A549 (cell line): Measurements from ENCODE around the gene FAS. TPM values are rescaled to one million over a fixed set of nuclear protein-coding genes. Genes with fewer than 3 reads are reported as not detected.

Experiments used
- ATAC-seq, 2 experiments: fragments of 200-7000 bp in 1 of 2; fragments of >200 bp in 1 of 2; cut with Nextera tagmentation in 1 of 2; cut with Tn5 transposase in 1 of 2; 3 replicates each; pipeline versions ENCODE4 v1.8.0 to v1.9.1; 2018 to 2020; ENCODE audit warnings: mild to moderate bottlenecking in 1 of 2, moderate library complexity in 1 of 2
- CTCF ChIA-PET: fragments of 300-600 bp; sonication (Branson Sonifier 250); formaldehyde crosslinking; extraction: SDS; loops from one replicate; lab custom pipeline; 2021; ENCODE audit warnings: antibody characterized with exemption, inconsistent platforms; lab: Yijun Ruan, JAX
- POLR2A ChIA-PET: fragments of 350-600 bp; formaldehyde crosslinking; extraction: SDS; loops from one replicate; lab custom pipeline; 2021; ENCODE audit warnings: antibody characterized with exemption, inconsistent platforms; lab: Yijun Ruan, JAX
- DNase-seq, 2 experiments: peaks; one replicate each; pipeline versions ENCODE4 v3.0.0 to v3.0.0-alpha.2; 2011 to 2016; ENCODE audit warnings: low read depth in 1 of 2, low spot score in 1 of 2
- FAIRE-seq: peaks from 2 replicates; lab custom pipeline; 2011; peaks lifted over from hg19 to GRCh38; lab: Jason Lieb, UNC
- H3K27ac ChIP-seq, 2 experiments: fragments of >200 bp; sonication (Bioruptor Twin); formaldehyde crosslinking; 3 replicates each; pipeline ENCODE4 v1.5.1; 2016 to 2017
- H3K4me1 ChIP-seq: fragments of >200 bp; sonication (Bioruptor Twin); formaldehyde crosslinking; 3 replicates; pipeline ENCODE4 v1.6.1; 2016
- H3K4me2 ChIP-seq: fragments of >200 bp; sonication (Bioruptor Twin); formaldehyde crosslinking; 3 replicates; pipeline ENCODE4 v1.6.1; 2016
- H3K4me3 ChIP-seq: fragments of >200 bp; sonication (Bioruptor Twin); formaldehyde crosslinking; 3 replicates; pipeline ENCODE4 v1.5.1; 2016
- H3K9me3 ChIP-seq: fragments of >200 bp; sonication (Bioruptor Twin); formaldehyde crosslinking; 3 replicates; pipeline ENCODE4 v1.6.1; 2016
- CEBPB ChIP-seq, 2 experiments: fragments of >200 bp in 1 of 2; sonication (Bioruptor Twin) in 1 of 2; formaldehyde crosslinking in 1 of 2; IDR thresholded peaks; 2 replicates each; pipeline ENCODE4 v1.6.1; 2012 to 2016
- CHD4 ChIP-seq: fragments of 200-600 bp; sonication (generic); IDR thresholded peaks from 2 replicates; pipeline ENCODE4 v1.6.1; 2016; ENCODE audit warnings: antibody characterized with exemption, mild to moderate bottlenecking, borderline replicate concordance
- E2F6 ChIP-seq: IDR thresholded peaks from 2 replicates; pipeline ENCODE4 v1.6.1; 2012; ENCODE audit warnings: low read depth, borderline replicate concordance
- EHF ChIP-seq: fragments of 250-450 bp; sonication (Bioruptor Pico); IDR thresholded peaks from 2 replicates; pipeline ENCODE4 v1.5.0; 2020; ENCODE audit warnings: mild to moderate bottlenecking
- EP300 ChIP-seq, 2 experiments: fragments of >200 bp; sonication (Bioruptor Twin); formaldehyde crosslinking; IDR thresholded peaks; 2 replicates in 1 of 2; 3 replicates in 1 of 2; pipeline ENCODE4 v1.6.1; 2016 to 2017
- ESRRA ChIP-seq: fragments of 150-350 bp; IDR thresholded peaks from 2 replicates; pipeline ENCODE4 v1.6.1; 2014; ENCODE audit warnings: mild to moderate bottlenecking, low read length, borderline replicate concordance
- FOSB ChIP-seq: fragments of 250-450 bp; sonication (Bioruptor Pico); IDR thresholded peaks from 2 replicates; pipeline ENCODE4 v1.5.0; 2020; ENCODE audit warnings: mild to moderate bottlenecking, moderate library complexity
- FOSL2 ChIP-seq, 2 experiments: fragments of 450-650 bp in 1 of 2; fragments of >200 bp in 1 of 2; sonication (Bioruptor Twin) in 1 of 2; formaldehyde crosslinking; IDR thresholded peaks; 2 replicates each; pipeline versions ENCODE4 v1.5.0 to v1.6.1; 2016 to 2020; ENCODE audit warnings: mild to moderate bottlenecking in 1 of 2, moderate library complexity in 1 of 2
- HOXB13 ChIP-seq: fragments of 250-450 bp; sonication (Bioruptor Pico); IDR thresholded peaks from 2 replicates; pipeline ENCODE4 v1.5.0; 2020; ENCODE audit warnings: low read depth, mild to moderate bottlenecking, moderate library complexity
- KDM1A ChIP-seq: fragments of 200-600 bp; sonication (generic); IDR thresholded peaks from 2 replicates; pipeline ENCODE4 v1.6.1; 2016; ENCODE audit warnings: low read depth, mild to moderate bottlenecking
- KDM5A ChIP-seq: fragments of 200-600 bp; sonication (generic); IDR thresholded peaks from 2 replicates; pipeline ENCODE4 v1.6.1; 2016; ENCODE audit warnings: antibody characterized with exemption, mild to moderate bottlenecking
- MAX ChIP-seq: IDR thresholded peaks from 2 replicates; pipeline ENCODE4 v1.6.1; 2012
- MAZ ChIP-seq: fragments of 150-350 bp; IDR thresholded peaks from 2 replicates; pipeline ENCODE4 v1.6.1; 2014; ENCODE audit warnings: antibody characterized with exemption, low read depth, low read length, borderline replicate concordance
- NR3C1 ChIP-seq: fragments of >200 bp; sonication (Bioruptor Twin); formaldehyde crosslinking; IDR thresholded peaks from 3 replicates; pipeline ENCODE4 v1.6.1; 2017
- PBX3 ChIP-seq: IDR thresholded peaks from 2 replicates; pipeline ENCODE4 v1.6.1; 2012
- POLR2A ChIP-seq: IDR thresholded peaks from 2 replicates; pipeline ENCODE4 v1.6.1; 2012; ENCODE audit warnings: mild to moderate bottlenecking, low read length
- RARB ChIP-seq: fragments of 250-450 bp; sonication (Bioruptor Pico); IDR thresholded peaks from 2 replicates; pipeline ENCODE4 v1.8.0; 2021; ENCODE audit warnings: mild to moderate bottlenecking, moderate library complexity
- RFX5 ChIP-seq: fragments of 450-650 bp; IDR thresholded peaks from 2 replicates; pipeline ENCODE4 v1.7.1; 2014; ENCODE audit warnings: antibody characterized with exemption, mild to moderate bottlenecking, moderate library complexity
- SMC3 ChIP-seq: fragments of >200 bp; sonication (Bioruptor Twin); formaldehyde crosslinking; IDR thresholded peaks from 3 replicates; pipeline ENCODE4 v1.6.1; 2018; ENCODE audit warnings: inconsistent platforms
- TFCP2L1 ChIP-seq: fragments of 250-450 bp; sonication (Bioruptor Pico); IDR thresholded peaks from 2 replicates; pipeline ENCODE4 v1.5.0; 2021; ENCODE audit warnings: mild to moderate bottlenecking
- ZC3H11A ChIP-seq: fragments of 450-650 bp; IDR thresholded peaks from 2 replicates; pipeline ENCODE4 v1.6.1; 2014; ENCODE audit warnings: antibody characterized with exemption, mild to moderate bottlenecking
- ZFP36 ChIP-seq: fragments of 450-650 bp; IDR thresholded peaks from 2 replicates; pipeline ENCODE4 v1.6.1; 2014; ENCODE audit warnings: borderline replicate concordance; ENCODE audit not compliant: partially characterized antibody
- ZNF302 ChIP-seq: fragments of 250-450 bp; sonication (Bioruptor Pico); IDR thresholded peaks from 2 replicates; pipeline ENCODE4 v1.9.0; 2021; ENCODE audit warnings: inconsistent platforms, mild to moderate bottlenecking, moderate library complexity
- WGBS: methylation state at CpG from one replicate; pipeline ENCODE4 v1.1.6; 2017; ENCODE audit errors: missing lambda C conversion rate; 5-methylcytosine and 5-hydroxymethylcytosine counted together
- polyA plus RNA-seq, 4 experiments: library from polyadenylated mRNA; depleted of rRNA in 3 of 4; stranded (reverse); fragments of >200 nt; fragmentation: RNase III in 1 of 4; extraction: RNeasy Plus Mini Kit Qiagen cat#74134 plus additional on column Dnase treatment in 1 of 4; gene quantifications; 2 replicates in 3 of 4; 3 replicates in 1 of 4; pipeline ENCODE4 v1.2.3, GENCODE V29; 2011 to 2017
- TF ChIP-seq, protein P1 (sequence below): fragments of 150-350 bp; IDR thresholded peaks from 2 replicates; pipeline ENCODE4 v1.6.1; 2014; ENCODE audit warnings: low read depth, mild to moderate bottlenecking, low read length
- TF ChIP-seq, protein P2 (sequence below): fragments of 250-450 bp; sonication (Bioruptor Pico); IDR thresholded peaks from 2 replicates; pipeline ENCODE4 v1.5.0; 2020; ENCODE audit warnings: low read depth, mild to moderate bottlenecking, moderate library complexity

The FAS gene
- polyA plus RNA-seq, 2 of the 4 experiments (the other 2 are of a cell fraction) = 21.0 to 29.5 TPM

DNA sequence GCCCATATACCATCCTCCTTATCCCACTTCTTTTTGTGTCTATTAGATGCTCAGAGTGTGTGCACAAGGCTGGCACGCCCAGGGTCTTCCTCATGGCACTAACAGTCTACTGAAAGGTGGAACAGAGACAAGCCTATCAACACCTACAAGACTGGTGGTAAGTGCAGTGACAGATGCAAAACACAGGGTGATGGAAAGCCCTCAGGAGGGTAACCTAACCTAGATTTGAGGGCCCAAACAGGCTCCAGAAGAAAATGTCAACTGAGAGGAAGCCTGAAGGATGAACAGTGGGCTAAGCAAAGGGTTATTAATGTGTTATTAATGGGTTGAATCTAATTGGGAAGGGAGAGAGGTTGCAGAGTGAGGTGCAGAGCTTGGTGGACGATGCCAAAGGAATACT is 1.2 kb upstream of the FAS start:
- TF ChIP-seq ZC3H11A = no peak
- no peak for TF ChIP-seq CEBPB (IDR thresholded peaks at IDR 0.05)
- TF ChIP-seq TFCP2L1 (CRISPR knock-in tag) = no peak
- TF ChIP-seq FOSL2 (IDR thresholded peaks at IDR 0.05) = no peak
- no peak for TF ChIP-seq FOSL2 (CRISPR knock-in tag; IDR thresholded peaks at IDR 0.05)
- no peak for TF ChIP-seq MAZ
- TF ChIP-seq ESRRA = no peak
- no peak for TF ChIP-seq RARB (CRISPR knock-in tag)
- TF ChIP-seq CHD4 = no peak
- TF ChIP-seq, protein P1, sequence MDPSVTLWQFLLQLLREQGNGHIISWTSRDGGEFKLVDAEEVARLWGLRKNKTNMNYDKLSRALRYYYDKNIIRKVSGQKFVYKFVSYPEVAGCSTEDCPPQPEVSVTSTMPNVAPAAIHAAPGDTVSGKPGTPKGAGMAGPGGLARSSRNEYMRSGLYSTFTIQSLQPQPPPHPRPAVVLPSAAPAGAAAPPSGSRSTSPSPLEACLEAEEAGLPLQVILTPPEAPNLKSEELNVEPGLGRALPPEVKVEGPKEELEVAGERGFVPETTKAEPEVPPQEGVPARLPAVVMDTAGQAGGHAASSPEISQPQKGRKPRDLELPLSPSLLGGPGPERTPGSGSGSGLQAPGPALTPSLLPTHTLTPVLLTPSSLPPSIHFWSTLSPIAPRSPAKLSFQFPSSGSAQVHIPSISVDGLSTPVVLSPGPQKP = no peak
- TF ChIP-seq KDM1A = no peak
- TF ChIP-seq ZFP36 = no peak
- Histone ChIP-seq H3K27ac (no peak overlapping the region), H3K4me2 (peak overlapping the region; percentile 88)

DNA sequence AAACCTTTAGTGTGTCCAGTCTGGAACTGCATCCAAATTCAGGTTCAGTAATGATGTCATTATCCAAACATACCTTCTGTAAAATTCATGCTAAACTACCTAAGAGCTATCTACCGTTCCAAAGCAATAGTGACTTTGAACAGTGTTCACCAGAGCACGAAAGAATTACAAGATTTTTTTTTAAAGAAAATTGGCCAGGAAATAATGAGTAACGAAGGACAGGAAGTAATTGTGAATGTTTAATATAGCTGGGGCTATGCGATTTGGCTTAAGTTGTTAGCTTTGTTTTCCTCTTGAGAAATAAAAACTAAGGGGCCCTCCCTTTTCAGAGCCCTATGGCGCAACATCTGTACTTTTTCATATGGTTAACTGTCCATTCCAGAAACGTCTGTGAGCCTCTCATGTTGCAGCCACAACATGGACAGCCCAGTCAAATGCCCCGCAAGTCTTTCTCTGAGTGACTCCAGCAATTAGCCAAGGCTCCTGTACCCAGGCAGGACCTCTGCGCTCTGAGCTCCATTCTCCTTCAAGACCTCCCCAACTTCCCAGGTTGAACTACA is 694 bp upstream of the FAS start:
- Histone ChIP-seq H3K9me3 (no peaks in the 10 kb centered on the region), H3K4me3 (peak overlapping the region; percentile 59), H3K4me1 (peaks cover 31% of the 10 kb centered on the region; the same call in 2 of the 3 replicates), H3K4me2 (peak overlapping the region; percentile 88), H3K27ac (peak overlapping the region; percentile 85 to 96)
- FAIRE-seq (no peak), ATAC-seq (peak in 1 of 2 experiments; percentile 21; a peak in 2 of 6 replicates), DNase-seq (no peak)
- CTCF ChIA-PET = interaction anchor here (0.7 to 4.1 kb wide), 12 partner anchors 11 to 224 kb away, joined by 3 to 32 read pairs (median 4); no protein-coding TSS in a partner anchor
- WGBS = 67% methylated on average over 8 of the region's 8 CpGs
- peak; percentile 44 to 65; a peak in 3 of 4 replicates for TF ChIP-seq CEBPB (IDR thresholded peaks at IDR 0.05)
- TF ChIP-seq PBX3 = no peak
- POLR2A ChIA-PET = interaction anchor here (1.0 to 1.6 kb wide), 4 partner anchors 26 to 654 kb away, joined by 3 to 6 read pairs (median 3); partner anchors contain the start of gene CH25H

More for the DNA sequence above, 1.2 kb upstream of the FAS start:
- DNase-seq (no peak), FAIRE-seq (no peak), ATAC-seq (no peak)
- Histone ChIP-seq H3K4me3 (no peak overlapping the region), H3K4me1 (peaks cover 31% of the 10 kb centered on the region; the same call in 2 of the 3 replicates), H3K9me3 (no peaks in the 10 kb centered on the region)
- POLR2A ChIA-PET = no interaction called here
- CTCF ChIA-PET = interaction anchor here (1.0 to 4.1 kb wide), 6 partner anchors 11 to 225 kb away, joined by 4 to 32 read pairs (median 6); no protein-coding TSS in a partner anchor
- 63% methylated on average over 2 of the region's 2 CpGs for WGBS

- H3K4me3 ChIP-seq = peak overlapping the region; percentile 59
- peak overlapping the region; percentile 88 for H3K4me2 ChIP-seq
- ATAC-seq (peak; percentile 80 to 81), DNase-seq (peak; percentile 30 to 45), FAIRE-seq (no peak)
- ChIA-PET POLR2A (interaction anchor here (1.3 to 1.6 kb wide), 2 partner anchors 27 to 216 kb away, joined by 3 to 6 read pairs; partner anchors contain the start of gene CH25H), CTCF (interaction anchor here (0.7 to 4.1 kb wide), 9 partner anchors 19 to 227 kb away, joined by 3 to 32 read pairs (median 6); no protein-coding TSS in a partner anchor)
- H3K9me3 ChIP-seq = no peaks in the 10 kb centered on the region
- peak overlapping the region; percentile 85 to 96 for H3K27ac ChIP-seq
- WGBS = 3% methylated on average over 31 of the region's 38 CpGs
- peaks cover 31% of the 10 kb centered on the region; the same call in 2 of the 3 replicates for H3K4me1 ChIP-seq
- TF ChIP-seq RFX5 = no peak
- TF ChIP-seq E2F6 = no peak
- TF ChIP-seq MAX = peak; percentile 25; the same call in 1 of the 2 replicates
- 0 out of 2 replicates have a peak, but pooled peaks have one; percentile 20 for TF ChIP-seq POLR2A
- no peak for TF ChIP-seq RARB (CRISPR knock-in tag)
- TF ChIP-seq FOSB (CRISPR knock-in tag) = no peak
- no peak for TF ChIP-seq ZNF302 (CRISPR knock-in tag)
- no peak for TF ChIP-seq NR3C1
- TF ChIP-seq, protein P2, sequence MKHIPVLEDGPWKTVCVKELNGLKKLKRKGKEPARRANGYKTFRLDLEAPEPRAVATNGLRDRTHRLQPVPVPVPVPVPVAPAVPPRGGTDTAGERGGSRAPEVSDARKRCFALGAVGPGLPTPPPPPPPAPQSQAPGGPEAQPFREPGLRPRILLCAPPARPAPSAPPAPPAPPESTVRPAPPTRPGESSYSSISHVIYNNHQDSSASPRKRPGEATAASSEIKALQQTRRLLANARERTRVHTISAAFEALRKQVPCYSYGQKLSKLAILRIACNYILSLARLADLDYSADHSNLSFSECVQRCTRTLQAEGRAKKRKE (CRISPR knock-in tag) = no peak
- TF ChIP-seq CEBPB (IDR thresholded peaks at IDR 0.05) = no peak
- no peak for TF ChIP-seq HOXB13
- TF ChIP-seq KDM5A = no peak
- TF ChIP-seq EP300 (IDR thresholded peaks at IDR 0.05) = no peak
- no peak for TF ChIP-seq EHF (CRISPR knock-in tag)
- TF ChIP-seq SMC3 = no peak
Observed at GRCh38 chr10:88991161-88991898, 732 bp downstream of the FAS start.
